Bronchial epithelial cell (primary cell): ENCODE data around the gene MEPCE. TPM values are rescaled to one million over a fixed set of nuclear protein-coding genes. Genes with fewer than 3 reads are reported as not detected.

Source experiments
- DNase-seq: peaks from one replicate; pipeline ENCODE4 v3.0.0-alpha.2; 2010; ENCODE audit warnings: low read depth
- FAIRE-seq: peaks from 2 replicates; lab custom pipeline; 2011; peaks lifted over from hg19 to GRCh38; lab: Jason Lieb, UNC
- H3K27me3 ChIP-seq: 2 replicates; pipeline ENCODE4 v1.5.1; 2011; ENCODE audit warnings: low read length; ENCODE audit not compliant: control insufficient read depth, insufficient read depth
- H3K36me3 ChIP-seq: 2 replicates; pipeline ENCODE4 v1.5.1; 2011; ENCODE audit warnings: low read length; ENCODE audit not compliant: control insufficient read depth, insufficient read depth
- H3K4me3 ChIP-seq: 2 replicates; pipeline ENCODE4 v1.5.1; 2011; ENCODE audit warnings: mild to moderate bottlenecking, low read depth, low read length, control low read depth
- CTCF ChIP-seq: IDR thresholded peaks from 2 replicates; pipeline ENCODE4 v1.5.1; 2011; ENCODE audit warnings: mild to moderate bottlenecking, moderate library complexity, low read length, control low read depth, inconsistent platforms; ENCODE audit not compliant: insufficient read depth, severe bottlenecking
- total RNA-seq: library from RNA; depleted of rRNA; stranded (reverse); fragments of >200 nt; gene quantifications from 2 replicates; pipeline ENCODE4 v1.2.1, GENCODE V29; 2014

The MEPCE gene
- total RNA-seq, 1 donor from 2014 or later = 18.7 TPM

- Histone ChIP-seq H3K4me3 (no peak overlapping the region), H3K27me3 (peaks cover 4% of the 10 kb centered on the region), H3K36me3 (no peaks in the 10 kb centered on the region)
- no peak for TF ChIP-seq CTCF
- DNase-seq = no peak
- no peak for FAIRE-seq
These were observed 16.3 kb upstream of the MEPCE start for GRCh38 chr7:100413346-100413745.

- FAIRE-seq (no peak), DNase-seq (no peak)
- TF ChIP-seq CTCF = no peak
- H3K27me3 ChIP-seq = peaks cover 4% of the 10 kb centered on the region
- H3K4me3 ChIP-seq = no peak overlapping the region
- H3K36me3 ChIP-seq = no peaks in the 10 kb centered on the region
These were observed 15.7 kb upstream of the MEPCE start for GRCh38 chr7:100413889-100414288.

GRCh38 chr7:100415448-100415847, 14.2 kb upstream of the MEPCE start:
- no peak overlapping the region for H3K4me3 ChIP-seq
- FAIRE-seq = no peak

GRCh38 chr7:100418930-100419659, 10.5 kb upstream of the MEPCE start:
- no peak overlapping the region for H3K4me3 ChIP-seq
- H3K36me3 ChIP-seq = no peaks in the 10 kb centered on the region
- DNase-seq (no peak), FAIRE-seq (no peak)
- TF ChIP-seq CTCF = no peak
- no peaks in the 10 kb centered on the region for H3K27me3 ChIP-seq

More at GRCh38 chr7:100415448-100415847, 14.2 kb upstream of the MEPCE start:
- DNase-seq = no peak
- TF ChIP-seq CTCF = no peak
- Histone ChIP-seq H3K36me3 (no peaks in the 10 kb centered on the region), H3K27me3 (no peaks in the 10 kb centered on the region)

- DNase-seq (no peak), FAIRE-seq (no peak)
- no peak overlapping the region for H3K4me3 ChIP-seq
- no peaks in the 10 kb centered on the region for H3K36me3 ChIP-seq
- no peaks in the 10 kb centered on the region for H3K27me3 ChIP-seq
- no peak for TF ChIP-seq CTCF
These were observed 9.9 kb upstream of the MEPCE start for GRCh38 chr7:100419660-100420226.

GRCh38 chr7:100423315-100423714, 6.3 kb upstream of the MEPCE start:
- DNase-seq (no peak), FAIRE-seq (no peak)
- H3K27me3 ChIP-seq = no peaks in the 10 kb centered on the region
- no peak for TF ChIP-seq CTCF
- no peak overlapping the region for H3K4me3 ChIP-seq
- H3K36me3 ChIP-seq = no peaks in the 10 kb centered on the region
